NCI-H1694 treated with DMSO at 0.1 percent for 48 hours (cell line): Measurements from ENCODE around the gene NME4.
A peak's percentile ranks its signal among the peaks of the same experiment; 100 is the strongest.
"Not testable (repeated sequence)": the region's sequence is repeated elsewhere in the genome, so short reads cannot be mapped to it uniquely, and the experiment has no call there.

ENCODE experiments used
- DNase-seq: peaks from one replicate; lab custom pipeline; 2025; lab: John Stamatoyannopoulos, UW

The NME4 gene

GRCh38 chr16:398561-399339 lies 1.8 kb downstream of the NME4 start:
- DNase-seq, result no peak

- no peak for DNase-seq
These were observed 2.5 kb downstream of the NME4 start for GRCh38 chr16:399340-400019.

- no peak for DNase-seq
These were observed 3.1 kb downstream of the NME4 start for GRCh38 chr16:400061-400591.

GRCh38 chr16:401468-402348 lies 4.7 kb downstream of the NME4 start, which contains the start of gene DECR2:
DECR2 (plus strand) TSS chr16:401885; CDS start chr16:401964, 79 bp downstream.
- peak; percentile 78 for DNase-seq

GRCh38 chr16:404971-405486 lies 8.0 kb downstream of the NME4 start:
- no peak for DNase-seq

GRCh38 chr16:405548-406506 lies 8.8 kb downstream of the NME4 start:
- DNase-seq, result no peak

GRCh38 chr16:407253-407652 lies 10.3 kb downstream of the NME4 start:
- DNase-seq, result no peak

- DNase-seq, result no peak
These were observed 13.6 kb downstream of the NME4 start for GRCh38 chr16:410516-411178.

- DNase-seq, result no peak
These were observed 14.7 kb downstream of the NME4 start for GRCh38 chr16:411576-412265.

- no peak for DNase-seq
These were observed 17.6 kb downstream of the NME4 start for GRCh38 chr16:414395-415169.

GRCh38 chr16:415170-415498 lies 18.1 kb downstream of the NME4 start:
- DNase-seq, result not testable (repeated sequence)

- not testable (repeated sequence) for DNase-seq
These were observed 25.2 kb downstream of the NME4 start for GRCh38 chr16:422179-422578.

- DNase-seq, result peak; percentile 15
These were observed 27.1 kb downstream of the NME4 start for GRCh38 chr16:424033-424622.

- no peak for DNase-seq
These were observed 27.7 kb downstream of the NME4 start for GRCh38 chr16:424623-425081.

GRCh38 chr16:425082-425718 lies 28.2 kb downstream of the NME4 start, which contains the start of gene RAB11FIP3:
RAB11FIP3 (plus strand) TSS chr16:425649; CDS start chr16:426007, 358 bp downstream.
- peak; percentile 71 for DNase-seq

- DNase-seq, result no peak
These were observed 28.7 kb downstream of the NME4 start for GRCh38 chr16:425740-426114.

- no peak for DNase-seq
These were observed 29.3 kb downstream of the NME4 start for GRCh38 chr16:426115-426905.
